GM18951 (cell line): ENCODE data around the gene GATC.
"Not testable (repeated sequence)": the region's sequence is repeated elsewhere in the genome, so short reads cannot be mapped to it uniquely, and the experiment has no call there.

ENCODE experiments used
- POLR2A ChIP-seq: IDR thresholded peaks from 4 replicates; pipeline ENCODE4 v1.6.1; 2011; ENCODE audit warnings: mild to moderate bottlenecking; ENCODE audit not compliant: insufficient read length, insufficient read depth; ENCODE audit errors: extremely low read depth
- in situ Hi-C: fragments of 300-500 bp; cut with MboI; formaldehyde crosslinking; loops from one replicate; pipeline ENCODE4 v1.12.0; 2022; ENCODE audit warnings: low sequenced_read_pairs, mixed read lengths, inconsistent platforms; ENCODE audit not compliant: unreplicated experiment

The GATC gene

GRCh38 chr12:120468821-120469449, 22.7 kb downstream of the GATC start:
- in situ Hi-C loops, result no loop called here
- no peak for TF ChIP-seq POLR2A

DNA sequence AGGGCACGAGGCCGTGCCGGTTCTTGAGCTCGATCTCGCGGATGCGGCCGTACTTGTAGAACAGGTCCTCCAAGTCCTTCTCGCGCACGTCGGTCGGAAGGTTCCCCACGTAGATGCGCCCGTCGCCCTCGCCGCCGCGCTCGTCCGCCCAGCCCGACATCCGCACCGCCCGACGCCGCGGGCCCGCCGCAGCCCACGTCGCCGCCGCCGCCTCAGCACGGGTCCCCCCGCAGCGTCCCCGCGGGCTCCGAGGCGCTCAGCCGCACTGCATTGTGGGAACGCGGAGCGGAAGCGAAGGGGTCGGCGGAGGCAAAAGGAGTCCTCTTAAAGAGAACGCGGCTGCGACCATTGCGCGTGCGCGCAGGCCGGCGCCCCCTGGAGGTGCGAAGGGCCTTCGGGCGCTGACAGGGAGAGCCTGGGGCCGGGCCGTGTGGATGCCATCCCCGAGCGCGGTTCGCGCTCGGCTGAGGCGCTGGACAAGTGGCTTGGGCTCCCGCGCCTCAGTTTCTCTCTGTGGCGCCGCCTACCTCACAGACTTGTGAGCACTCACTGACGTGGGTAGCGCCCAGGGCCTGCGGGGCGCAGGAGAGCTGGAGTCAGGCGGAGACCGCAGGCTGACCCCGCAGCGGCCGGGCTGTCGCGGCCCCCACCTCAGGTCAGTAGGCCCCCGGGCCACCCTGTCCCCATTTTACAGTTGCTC, 23.4 kb downstream of the GATC start, which contains the start of gene SRSF9:
TSS of gene SRSF9 (minus strand) at position 299 of the 700 bp plus-strand sequence. CDS start at position 160, 139 bp downstream.
- in situ Hi-C loops, result no loop called here
- peak; percentile 94 for TF ChIP-seq POLR2A

- in situ Hi-C loops, result no loop called here
- TF ChIP-seq POLR2A, result no peak
Observed at GRCh38 chr12:120470150-120470784, 24.0 kb downstream of the GATC start.

DNA sequence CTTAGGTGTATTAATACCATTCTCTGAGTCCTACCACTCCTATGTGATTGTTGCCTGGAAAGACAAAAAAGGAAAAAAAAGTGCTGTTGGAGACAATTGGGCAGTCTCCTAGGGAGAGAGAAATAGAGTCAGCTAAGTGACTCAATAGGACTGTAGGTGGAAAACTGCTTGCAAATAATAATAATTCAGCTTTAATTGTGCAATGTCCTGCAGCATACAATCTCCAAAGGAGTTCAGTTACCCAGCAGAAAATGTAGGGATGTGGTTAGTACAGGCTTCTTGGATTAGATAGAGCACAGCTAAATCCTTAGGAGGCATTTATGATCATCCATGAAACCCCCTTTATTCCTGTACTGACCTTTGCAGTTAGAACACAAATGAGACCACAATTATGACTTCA, 26.3 kb downstream of the GATC start:
- no peak for TF ChIP-seq POLR2A
- in situ Hi-C loops, result no loop called here

DNA sequence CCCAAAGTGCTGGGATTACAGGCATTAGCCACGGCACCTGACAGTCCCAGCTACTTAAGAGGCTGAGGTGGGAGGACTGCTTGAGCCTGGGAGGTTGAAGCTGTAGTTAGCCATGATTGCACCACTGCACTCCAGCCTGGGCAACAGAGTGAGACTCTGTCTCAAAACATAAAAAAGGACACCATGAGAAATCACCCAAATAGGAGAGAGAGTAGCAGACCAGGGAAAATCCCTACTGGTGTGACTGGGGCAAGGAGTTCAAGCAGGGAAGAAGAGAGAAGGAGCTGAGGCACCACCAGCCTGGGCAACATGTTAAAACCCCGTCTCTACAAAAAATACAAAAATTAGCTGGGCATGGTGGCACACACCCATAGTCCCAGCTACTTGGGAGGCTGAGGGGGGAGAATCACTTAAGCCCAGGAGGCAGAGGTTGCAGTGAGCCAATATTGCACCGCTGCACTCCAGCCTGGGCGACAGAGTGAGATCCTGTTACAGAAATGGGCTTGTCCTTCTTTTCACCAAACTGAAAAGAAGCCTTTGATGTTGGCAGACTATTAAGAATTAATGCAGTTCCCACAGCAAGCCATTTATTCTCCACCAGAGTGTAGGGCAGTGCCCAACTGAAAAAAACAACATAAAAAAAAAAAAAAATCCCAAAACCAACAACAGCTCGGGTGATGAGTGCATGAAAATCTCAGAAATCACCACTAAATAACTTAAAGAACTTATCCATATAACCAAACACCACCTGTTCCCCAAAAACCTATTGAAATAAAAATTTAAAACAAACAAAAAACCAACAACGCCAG, 27.8 kb downstream of the GATC start:
- in situ Hi-C loops, result no loop called here
- TF ChIP-seq POLR2A, result no peak

- in situ Hi-C loops, result no loop called here
- no peak for TF ChIP-seq POLR2A
Observed at GRCh38 chr12:120474616-120474960, 28.3 kb downstream of the GATC start.

DNA sequence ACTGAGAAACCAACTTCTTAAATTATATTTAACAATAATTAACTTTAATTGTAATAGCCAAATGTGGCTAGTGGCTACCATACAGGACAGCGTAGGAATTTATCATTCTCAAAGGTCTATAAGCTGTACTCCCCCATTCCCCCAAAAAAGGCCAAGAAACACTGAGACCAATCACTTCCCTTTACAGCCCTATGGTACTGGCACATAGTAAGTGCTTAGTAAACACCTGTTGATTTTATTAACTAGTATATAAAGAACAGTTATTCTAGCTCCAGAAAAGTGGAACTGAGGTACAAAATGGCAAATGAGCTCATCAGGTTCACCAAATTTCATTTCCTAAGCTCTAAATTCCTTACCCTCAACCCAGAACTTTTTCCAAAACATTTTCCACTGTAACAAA, 29.4 kb downstream of the GATC start:
- in situ Hi-C loops, result no loop called here
- TF ChIP-seq POLR2A, result no peak

- in situ Hi-C loops, result no loop called here
- TF ChIP-seq POLR2A, result no peak
Observed at GRCh38 chr12:120479458-120479857, 33.2 kb downstream of the GATC start.

- in situ Hi-C loops, result no loop called here
- no peak for TF ChIP-seq POLR2A
Observed at GRCh38 chr12:120480211-120480610, 34.0 kb downstream of the GATC start.

DNA sequence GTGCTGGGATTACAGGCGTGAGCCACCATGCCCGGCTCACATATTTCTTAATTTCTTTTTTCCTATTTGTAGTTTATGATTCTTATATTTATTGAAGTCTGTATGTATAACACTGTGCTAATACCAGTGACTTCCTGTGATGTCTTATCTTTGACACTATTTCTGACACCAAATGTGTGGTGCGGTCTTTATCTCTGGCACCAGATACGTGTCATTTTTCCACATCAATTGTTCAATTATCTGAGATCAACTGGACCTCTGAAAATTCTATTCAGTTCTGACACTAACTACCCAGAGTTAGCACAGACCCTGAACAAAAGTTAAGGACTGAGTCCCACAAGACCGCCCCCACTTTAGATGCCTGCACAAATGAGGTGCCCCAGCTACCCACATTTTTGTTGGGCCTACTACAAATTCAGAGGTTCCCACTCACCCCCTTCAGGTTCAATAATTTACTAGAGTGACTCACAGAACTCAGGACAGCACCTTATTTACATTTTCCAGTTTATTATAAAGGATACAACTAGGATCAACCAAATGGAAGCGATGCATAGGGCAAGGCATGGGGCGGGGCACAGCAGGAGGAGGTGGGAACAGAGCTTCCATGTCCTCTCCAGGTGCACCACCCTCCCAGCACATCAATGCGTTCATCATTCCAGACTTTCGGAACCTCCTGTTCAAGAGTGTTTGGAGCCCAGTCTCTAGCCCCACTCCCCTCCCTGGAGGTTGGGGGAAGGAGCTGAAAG, 35.0 kb downstream of the GATC start:
- no peak for TF ChIP-seq POLR2A
- in situ Hi-C loops, result no loop called here

DNA sequence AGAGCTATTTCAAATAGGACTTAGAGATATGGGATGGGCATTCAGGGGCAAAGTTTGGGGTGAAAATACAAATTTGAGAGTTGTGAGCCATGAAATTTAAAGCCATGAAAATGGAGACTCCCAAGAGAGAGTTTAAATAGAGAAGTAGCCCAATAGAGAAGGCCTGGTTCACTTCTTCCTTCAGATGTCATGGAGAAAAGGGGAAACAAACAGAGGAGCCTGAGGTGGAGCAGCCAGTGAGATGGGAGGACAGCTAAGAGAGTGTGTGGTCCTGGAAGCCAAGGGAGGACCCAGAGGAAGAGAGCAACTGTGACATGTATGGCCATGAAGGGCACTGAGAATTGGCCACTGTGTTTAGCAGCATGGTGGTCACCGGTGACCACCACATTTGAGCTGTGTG, 37.4 kb downstream of the GATC start:
- no peak for TF ChIP-seq POLR2A
- in situ Hi-C loops, result no loop called here

- no peak for TF ChIP-seq POLR2A
- in situ Hi-C loops, result no loop called here
Observed at GRCh38 chr12:120485961-120486881, 40.0 kb downstream of the GATC start.

GRCh38 chr12:120487552-120487951, 41.3 kb downstream of the GATC start:
- in situ Hi-C loops, result not testable (repeated sequence)
